Measurements from ENCODE around the gene C1QTNF6.

Gene C1QTNF6

DNA sequence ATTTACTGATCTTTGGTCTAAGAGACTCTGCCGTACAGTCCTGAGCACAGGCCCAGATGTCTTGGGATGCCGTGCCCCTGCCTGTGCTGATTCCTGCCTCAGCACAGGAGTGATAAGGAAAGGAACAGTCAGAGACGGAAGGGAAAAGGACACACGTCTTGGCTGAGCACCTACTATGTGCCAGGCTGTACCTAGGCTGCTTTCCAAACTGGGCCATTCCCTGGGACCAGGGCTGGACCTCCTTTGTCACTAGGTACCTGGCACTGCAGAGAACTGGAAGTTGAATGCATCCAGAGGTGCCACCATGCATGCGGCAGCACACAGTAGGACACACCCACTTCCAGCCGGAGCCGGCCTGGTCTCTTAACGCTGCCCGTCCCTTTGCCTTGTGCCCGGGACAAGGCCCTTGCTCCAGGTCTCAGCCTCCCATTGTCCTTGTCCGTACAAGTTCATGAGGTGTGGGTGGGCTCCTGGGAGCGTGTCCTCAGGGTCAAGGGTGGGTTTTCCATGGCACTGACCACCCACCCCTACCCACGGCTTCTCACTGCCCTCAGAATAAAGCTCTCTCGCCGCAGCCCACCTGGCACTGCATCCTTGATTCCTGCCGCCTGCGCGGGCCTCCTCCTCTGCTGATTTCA is 25.3 kb upstream of the C1QTNF6 start:
- no peak for DNase-seq
- Mint-ChIP-seq H3K4me1 (peaks cover 57% of the 10 kb centered on the region), H3K36me3 (ENCODE audit: low read depth) (no peaks in the 10 kb centered on the region), H3K27ac (no peak overlapping the region), H3K27me3 (ENCODE audit: low read depth, poor library complexity) (peaks cover 43% of the 10 kb centered on the region), H3K9me3 (no peaks in the 10 kb centered on the region), H3K4me3 (no peak overlapping the region)
- TF ChIP-seq, protein P1, sequence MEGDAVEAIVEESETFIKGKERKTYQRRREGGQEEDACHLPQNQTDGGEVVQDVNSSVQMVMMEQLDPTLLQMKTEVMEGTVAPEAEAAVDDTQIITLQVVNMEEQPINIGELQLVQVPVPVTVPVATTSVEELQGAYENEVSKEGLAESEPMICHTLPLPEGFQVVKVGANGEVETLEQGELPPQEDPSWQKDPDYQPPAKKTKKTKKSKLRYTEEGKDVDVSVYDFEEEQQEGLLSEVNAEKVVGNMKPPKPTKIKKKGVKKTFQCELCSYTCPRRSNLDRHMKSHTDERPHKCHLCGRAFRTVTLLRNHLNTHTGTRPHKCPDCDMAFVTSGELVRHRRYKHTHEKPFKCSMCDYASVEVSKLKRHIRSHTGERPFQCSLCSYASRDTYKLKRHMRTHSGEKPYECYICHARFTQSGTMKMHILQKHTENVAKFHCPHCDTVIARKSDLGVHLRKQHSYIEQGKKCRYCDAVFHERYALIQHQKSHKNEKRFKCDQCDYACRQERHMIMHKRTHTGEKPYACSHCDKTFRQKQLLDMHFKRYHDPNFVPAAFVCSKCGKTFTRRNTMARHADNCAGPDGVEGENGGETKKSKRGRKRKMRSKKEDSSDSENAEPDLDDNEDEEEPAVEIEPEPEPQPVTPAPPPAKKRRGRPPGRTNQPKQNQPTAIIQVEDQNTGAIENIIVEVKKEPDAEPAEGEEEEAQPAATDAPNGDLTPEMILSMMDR (IDR thresholded peaks at IDR 0.05), result no peak

DNA sequence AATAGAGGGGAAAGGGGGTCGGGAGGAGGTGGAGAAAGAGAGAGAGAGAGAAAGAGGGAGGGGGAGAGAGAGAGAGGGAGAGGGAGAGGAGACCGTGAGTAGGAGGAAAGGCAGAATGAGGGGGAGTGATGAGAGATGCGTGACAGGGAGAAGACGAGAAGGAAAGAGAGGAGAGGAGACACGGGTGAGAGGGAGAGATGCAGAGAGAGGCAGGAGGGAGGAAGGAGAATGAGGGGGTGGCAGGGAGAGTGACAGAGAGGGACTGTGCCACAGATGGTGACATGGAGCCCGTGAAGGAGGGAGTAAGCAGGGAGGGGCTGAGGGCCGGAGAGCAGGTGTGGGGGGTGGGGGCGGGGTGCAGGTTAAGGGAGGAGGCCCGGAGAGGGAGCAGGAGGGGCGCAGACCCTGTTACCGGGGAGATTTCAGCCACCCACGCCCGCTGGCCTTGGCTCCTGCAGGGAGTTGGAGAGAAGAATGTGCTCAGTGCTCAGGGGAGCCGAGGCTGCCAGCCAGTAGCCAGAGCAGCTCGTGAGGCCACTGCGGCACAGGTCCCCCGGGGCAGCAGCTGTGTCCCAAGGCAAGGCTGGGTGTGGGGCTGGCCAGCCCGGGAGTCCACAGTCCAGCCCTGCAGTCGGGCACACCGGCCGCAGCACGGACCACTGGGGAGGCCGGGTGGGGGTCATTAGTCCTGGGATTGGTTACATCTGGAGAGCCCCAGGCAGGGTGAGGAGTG is 24.3 kb upstream of the C1QTNF6 start, which contains the start of gene SSTR3:
Gene SSTR3 (minus strand): TSS at position 304 of the 733 bp plus-strand sequence. CDS start 4,674 bp downstream, outside the sequence.
- H3K4me3 Mint-ChIP-seq, result peak within 1 kb of the TSS; percentile 58
- H3K27me3 Mint-ChIP-seq (ENCODE audit: low read depth, poor library complexity), result peaks cover 34% of the 10 kb centered on the region
- H3K27ac Mint-ChIP-seq, result no peak within 1 kb of the TSS
- H3K36me3 Mint-ChIP-seq (ENCODE audit: low read depth), result no peaks in the 10 kb centered on the region
- peak; percentile 62 for DNase-seq
- peaks cover 64% of the 10 kb centered on the region for H3K4me1 Mint-ChIP-seq
- TF ChIP-seq, protein P1 (IDR thresholded peaks at IDR 0.05), result no peak
- no peaks in the 10 kb centered on the region for H3K9me3 Mint-ChIP-seq

DNA sequence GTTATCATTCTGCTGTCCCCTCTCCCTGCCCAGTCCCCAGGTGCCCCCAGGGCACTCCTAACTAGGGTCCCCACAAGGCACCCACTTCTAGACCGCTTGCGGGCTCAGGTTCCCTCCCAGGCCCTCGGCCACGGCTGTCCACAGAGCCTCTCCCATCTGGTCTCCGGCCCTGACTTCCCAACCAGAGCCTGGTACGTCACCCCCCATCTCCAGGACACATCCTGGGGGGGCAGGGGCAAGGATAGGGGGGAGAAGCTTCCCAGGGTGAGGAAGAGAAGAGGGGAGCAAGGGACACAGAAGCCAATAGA is 23.8 kb upstream of the C1QTNF6 start:
- H3K36me3 Mint-ChIP-seq (ENCODE audit: low read depth), result no peaks in the 10 kb centered on the region
- DNase-seq, result no peak
- peaks cover 34% of the 10 kb centered on the region for H3K27me3 Mint-ChIP-seq (ENCODE audit: low read depth, poor library complexity)
- no peaks in the 10 kb centered on the region for H3K9me3 Mint-ChIP-seq
- H3K27ac Mint-ChIP-seq, result no peak overlapping the region
- peaks cover 67% of the 10 kb centered on the region for H3K4me1 Mint-ChIP-seq
- TF ChIP-seq, protein P1 (IDR thresholded peaks at IDR 0.05), result no peak
- peak overlapping the region; percentile 58 for H3K4me3 Mint-ChIP-seq

DNA sequence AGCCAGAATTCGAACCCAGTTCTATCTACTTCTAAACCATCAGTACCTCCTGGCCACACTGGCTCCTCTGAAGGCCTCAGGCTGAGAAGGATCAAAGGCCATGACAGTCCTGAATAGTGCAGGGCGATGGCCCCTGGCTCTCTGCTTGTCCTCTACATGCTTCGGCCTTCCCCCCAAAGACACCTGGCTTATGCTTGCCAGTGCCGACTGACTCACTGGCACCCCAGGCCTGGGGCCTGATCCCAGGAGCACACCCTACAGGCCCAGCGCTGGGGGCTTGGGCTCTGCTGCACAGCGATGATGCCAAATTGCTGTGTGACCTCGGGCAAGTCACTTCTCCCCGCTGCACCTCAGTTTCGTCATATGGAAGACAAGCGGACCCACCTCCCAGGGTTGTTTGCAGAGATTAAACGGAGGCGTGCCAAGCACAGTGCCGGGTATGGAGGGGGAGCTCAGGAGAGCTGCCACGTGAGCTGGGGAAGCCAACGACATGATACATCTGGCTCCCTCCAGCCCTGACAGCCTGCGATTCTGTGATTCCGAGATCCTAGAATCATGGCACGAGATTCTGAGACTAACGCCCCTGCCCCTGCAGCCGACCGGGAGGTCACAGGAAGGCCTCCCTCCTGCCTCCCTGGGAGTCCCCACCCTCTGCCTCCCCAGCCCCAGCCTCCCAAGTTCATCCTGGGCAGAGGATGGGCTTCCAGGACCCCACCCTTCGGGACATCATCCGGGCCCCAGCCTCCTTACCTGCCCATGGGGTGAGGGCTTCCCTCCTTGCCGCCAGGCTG is 23.2 kb upstream of the C1QTNF6 start:
- H3K9me3 Mint-ChIP-seq, result no peaks in the 10 kb centered on the region
- no peak overlapping the region for H3K27ac Mint-ChIP-seq
- H3K36me3 Mint-ChIP-seq (ENCODE audit: low read depth), result no peaks in the 10 kb centered on the region
- peaks cover 67% of the 10 kb centered on the region for H3K4me1 Mint-ChIP-seq
- TF ChIP-seq, protein P1 (IDR thresholded peaks at IDR 0.05), result no peak
- H3K27me3 Mint-ChIP-seq (ENCODE audit: low read depth, poor library complexity), result peaks cover 30% of the 10 kb centered on the region
- no peak for DNase-seq
- H3K4me3 Mint-ChIP-seq, result no peak overlapping the region

- Mint-ChIP-seq H3K4me1 (peaks cover 67% of the 10 kb centered on the region), H3K27me3 (ENCODE audit: low read depth, poor library complexity) (peaks cover 29% of the 10 kb centered on the region), H3K4me3 (no peak overlapping the region), H3K36me3 (ENCODE audit: low read depth) (no peaks in the 10 kb centered on the region), H3K27ac (no peak overlapping the region), H3K9me3 (no peaks in the 10 kb centered on the region)
- TF ChIP-seq, protein P1 (IDR thresholded peaks at IDR 0.05), result no peak
- no peak for DNase-seq
Observed at GRCh38 chr22:37210041-37210803, 22.2 kb upstream of the C1QTNF6 start.

Data from nephron progenitor cell (in vitro differentiated cells).